ENCODE data around the gene GBGT1.

GRCh38 chr9:133142684-133143622 is 20.8 kb downstream of the GBGT1 start:
- TF ChIP-seq POLR2A (conservative IDR thresholded peaks at IDR 0.05) (no peak), ZNF121 (CRISPR knock-in tag; conservative IDR thresholded peaks at IDR 0.05) (no peak), IRF1 (CRISPR knock-in tag; IDR thresholded peaks at IDR 0.05; ENCODE audit: borderline replicate concordance) (no peak)

All from K562 (cell line).